Measurements from ENCODE around the gene SYNJ1.
"Not testable (repeated sequence)": the region's sequence is repeated elsewhere in the genome, so short reads cannot be mapped to it uniquely, and the experiment has no call there.

SYNJ1 gene

DNA sequence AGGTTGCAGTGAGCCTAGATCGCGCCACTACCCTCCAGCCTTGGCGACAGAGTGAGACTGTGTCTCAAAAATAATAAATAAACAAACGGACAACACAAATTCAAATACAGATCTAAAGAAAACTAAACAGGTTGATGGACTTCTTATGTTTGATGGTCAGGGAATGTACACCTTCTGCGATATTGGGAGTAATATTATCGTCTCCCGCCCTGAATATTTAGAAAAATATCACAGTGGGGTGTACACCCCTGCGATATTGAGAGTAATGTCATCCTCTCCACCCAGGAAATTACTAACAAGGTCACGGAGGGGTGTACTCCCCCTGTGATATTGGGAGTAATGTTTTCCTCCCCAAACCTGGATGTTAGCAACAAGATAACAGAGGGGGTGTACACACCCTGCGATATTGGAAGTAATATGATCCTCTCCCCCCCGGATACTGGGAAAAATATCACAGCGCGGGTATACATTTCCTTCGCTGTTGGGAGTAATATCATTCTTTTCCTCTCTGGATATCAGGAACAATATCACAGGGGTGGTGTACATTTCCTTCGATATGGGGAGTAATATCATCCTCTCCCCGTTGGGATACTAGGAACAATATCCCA lies 114.3 kb downstream of the SYNJ1 start:
- DNase-seq (ENCODE audit: low spot score): no peak
- TF ChIP-seq, protein P1, sequence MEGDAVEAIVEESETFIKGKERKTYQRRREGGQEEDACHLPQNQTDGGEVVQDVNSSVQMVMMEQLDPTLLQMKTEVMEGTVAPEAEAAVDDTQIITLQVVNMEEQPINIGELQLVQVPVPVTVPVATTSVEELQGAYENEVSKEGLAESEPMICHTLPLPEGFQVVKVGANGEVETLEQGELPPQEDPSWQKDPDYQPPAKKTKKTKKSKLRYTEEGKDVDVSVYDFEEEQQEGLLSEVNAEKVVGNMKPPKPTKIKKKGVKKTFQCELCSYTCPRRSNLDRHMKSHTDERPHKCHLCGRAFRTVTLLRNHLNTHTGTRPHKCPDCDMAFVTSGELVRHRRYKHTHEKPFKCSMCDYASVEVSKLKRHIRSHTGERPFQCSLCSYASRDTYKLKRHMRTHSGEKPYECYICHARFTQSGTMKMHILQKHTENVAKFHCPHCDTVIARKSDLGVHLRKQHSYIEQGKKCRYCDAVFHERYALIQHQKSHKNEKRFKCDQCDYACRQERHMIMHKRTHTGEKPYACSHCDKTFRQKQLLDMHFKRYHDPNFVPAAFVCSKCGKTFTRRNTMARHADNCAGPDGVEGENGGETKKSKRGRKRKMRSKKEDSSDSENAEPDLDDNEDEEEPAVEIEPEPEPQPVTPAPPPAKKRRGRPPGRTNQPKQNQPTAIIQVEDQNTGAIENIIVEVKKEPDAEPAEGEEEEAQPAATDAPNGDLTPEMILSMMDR (IDR thresholded peaks at IDR 0.05; ENCODE audit: extremely low read depth, missing control alignments): no peak

DNA sequence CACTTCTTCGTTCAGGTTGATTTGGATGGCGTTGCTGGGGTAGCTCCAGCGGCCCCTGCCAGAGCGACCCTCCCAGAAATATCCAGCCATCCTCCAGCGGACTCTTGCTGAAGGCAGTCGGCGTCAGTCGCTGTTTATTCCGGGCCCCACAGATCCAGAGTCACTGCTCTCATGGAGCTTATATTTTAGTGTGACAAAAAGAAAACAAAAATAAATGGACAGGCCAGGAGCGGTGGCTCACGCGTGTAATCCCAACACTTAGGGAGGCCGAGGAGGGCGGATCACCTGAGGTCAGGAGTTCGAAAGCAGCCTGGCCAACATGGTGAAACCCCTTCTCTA lies 114.8 kb downstream of the SYNJ1 start:
- TF ChIP-seq, protein P1 (IDR thresholded peaks at IDR 0.05; ENCODE audit: extremely low read depth, missing control alignments): no peak
- no peak for DNase-seq (ENCODE audit: low spot score)

DNA sequence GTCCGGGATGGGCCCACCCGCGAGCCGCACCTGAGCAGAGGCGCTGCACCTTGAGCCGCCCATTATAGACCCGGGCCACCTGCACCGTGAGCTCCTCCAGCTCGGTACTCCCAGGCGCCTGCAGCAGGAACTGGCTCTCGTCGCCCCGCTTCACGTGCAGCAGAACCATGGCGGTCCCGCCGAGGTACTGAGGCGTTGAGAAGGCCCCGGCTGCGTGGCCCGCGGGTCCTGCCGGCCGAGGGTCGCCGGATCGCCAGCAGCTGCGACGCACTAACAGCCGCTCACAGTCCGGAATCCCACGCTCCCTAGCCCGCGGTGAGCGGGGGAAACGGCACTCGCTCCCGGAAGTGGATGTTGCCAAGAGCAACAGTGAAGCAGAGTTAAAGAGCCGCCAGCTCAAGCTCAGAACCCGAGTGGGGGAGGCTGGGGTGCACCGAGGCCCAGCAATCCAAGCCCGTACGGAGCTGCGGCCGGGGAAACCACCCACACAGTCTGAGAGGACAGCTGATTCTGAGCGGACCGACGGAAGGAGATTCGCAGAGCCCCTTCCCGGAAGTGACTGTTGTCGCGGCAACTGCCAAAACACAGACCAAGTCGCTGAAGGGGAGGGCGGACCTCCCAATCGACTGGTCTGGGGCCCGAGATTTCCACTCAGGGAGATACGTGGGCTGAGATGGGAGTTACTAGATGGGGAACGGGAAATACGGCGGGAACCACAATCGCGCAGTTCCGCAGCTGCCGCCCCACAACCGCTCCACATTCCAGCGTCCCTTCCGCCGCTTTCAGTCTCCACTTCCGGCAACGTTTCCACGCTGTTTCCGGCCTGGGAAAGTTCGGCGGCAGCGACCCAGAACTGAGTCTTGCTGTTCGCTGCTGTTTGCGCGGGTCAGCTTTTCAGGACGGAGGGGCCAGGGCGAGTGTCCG lies 115.5 kb downstream of the SYNJ1 start, which contains the start of gene CFAP298:
Gene CFAP298, minus strand, starts transcription at position 303 of the 924 bp plus-strand sequence. Its CDS starts 134 bp downstream, at position 169.
- peak; percentile 88 for DNase-seq (ENCODE audit: low spot score)
- TF ChIP-seq, protein P1 (IDR thresholded peaks at IDR 0.05; ENCODE audit: extremely low read depth, missing control alignments): no peak

DNA sequence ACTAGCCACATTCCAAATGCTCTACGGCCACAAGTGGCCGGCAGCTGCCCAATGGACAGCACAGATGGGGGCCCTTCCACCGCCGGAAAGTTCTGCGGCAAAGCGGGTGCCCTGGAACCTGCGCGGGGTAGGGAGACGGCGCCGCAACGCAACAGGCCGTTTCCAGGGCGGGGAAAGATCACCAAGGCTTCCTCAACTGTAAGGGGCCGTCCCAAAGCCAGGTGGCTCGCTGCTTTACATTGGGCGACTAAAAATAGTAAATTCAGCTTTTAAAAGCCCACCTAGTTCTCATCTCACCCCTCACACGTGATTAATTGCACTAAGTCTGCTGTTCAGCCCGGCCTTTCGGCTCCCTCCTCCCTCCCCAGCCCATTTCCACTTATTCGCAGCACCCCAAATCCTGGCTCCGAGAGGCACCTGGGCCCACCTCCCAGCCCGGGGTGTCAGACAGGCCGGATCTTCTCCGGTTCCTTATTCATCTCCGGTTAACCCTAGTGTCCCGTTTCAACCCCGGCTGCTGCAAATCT lies 116.3 kb downstream of the SYNJ1 start:
- DNase-seq (ENCODE audit: low spot score): peak; percentile 49

DNA sequence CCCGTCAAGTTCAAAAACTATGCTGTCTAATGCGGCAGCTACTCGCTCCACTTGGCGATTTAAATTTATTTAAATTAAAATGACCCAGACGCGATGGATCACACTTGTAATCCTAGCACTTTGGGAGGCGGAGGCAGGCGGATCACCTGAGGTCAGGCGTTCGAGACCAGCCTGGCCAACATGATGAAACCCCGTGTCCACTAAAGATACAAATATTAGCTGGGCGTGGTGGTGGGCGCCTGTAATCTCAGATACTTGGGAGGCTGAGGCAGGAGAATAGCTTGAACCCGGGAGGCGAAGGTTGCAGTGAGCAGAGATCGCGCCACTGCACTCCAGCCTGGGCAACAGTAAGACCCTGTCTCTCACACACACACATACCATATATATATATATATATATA lies 116.9 kb downstream of the SYNJ1 start:
- not testable (repeated sequence) for DNase-seq (ENCODE audit: low spot score)

More for the DNA sequence above, 116.3 kb downstream of the SYNJ1 start:
- TF ChIP-seq, protein P1 (IDR thresholded peaks at IDR 0.05; ENCODE audit: extremely low read depth, missing control alignments): no peak

DNA sequence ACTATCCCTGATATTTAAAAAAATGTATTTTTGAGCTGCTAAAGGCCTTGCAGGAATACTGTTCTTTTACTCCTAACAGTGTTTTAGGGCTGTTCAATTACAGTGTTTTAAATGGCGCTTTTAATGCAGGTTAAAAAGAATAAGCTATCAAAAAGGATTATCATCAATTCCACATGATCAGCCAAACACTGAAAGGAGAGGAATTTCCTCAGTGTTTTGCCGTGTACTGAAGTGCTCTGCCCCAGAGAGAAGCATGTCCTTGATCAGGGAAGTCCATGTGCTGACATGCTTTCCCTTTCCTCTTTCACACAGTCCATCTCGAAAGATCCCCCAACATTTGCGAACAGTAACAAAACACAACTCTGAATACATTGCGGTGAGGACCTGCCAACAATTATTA lies 119.0 kb downstream of the SYNJ1 start:
- no peak for DNase-seq (ENCODE audit: low spot score)
- TF ChIP-seq, protein P1 (IDR thresholded peaks at IDR 0.05; ENCODE audit: extremely low read depth, missing control alignments): no peak

DNA sequence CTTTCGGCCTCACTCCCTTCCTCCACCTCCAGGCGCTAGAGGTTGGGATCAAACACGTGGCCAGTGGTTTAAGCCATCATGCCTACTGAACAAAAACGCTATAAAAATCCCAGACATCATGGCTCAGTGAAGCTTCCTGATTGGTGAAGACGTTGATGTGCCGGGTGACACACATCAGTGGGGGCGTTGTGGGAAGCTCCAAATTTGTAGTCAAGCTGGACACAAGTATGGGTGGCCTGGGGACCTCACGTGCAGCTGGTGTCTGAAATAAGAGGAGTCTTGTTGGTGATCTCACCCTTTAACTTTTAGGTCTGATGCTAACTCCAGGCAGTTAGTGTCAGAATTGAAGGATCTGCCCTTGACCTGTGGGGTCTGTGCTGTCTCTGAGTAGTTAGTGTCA lies 122.3 kb downstream of the SYNJ1 start:
- TF ChIP-seq, protein P1 (IDR thresholded peaks at IDR 0.05; ENCODE audit: extremely low read depth, missing control alignments): no peak
- DNase-seq (ENCODE audit: low spot score): no peak
